Natural killer cell (primary cell): ENCODE measurements around the gene WDR35. TPM values are rescaled to one million over a fixed set of nuclear protein-coding genes. Genes with fewer than 3 reads are reported as not detected.

Source experiments
- ATAC-seq, 3 donors: fragments of 150-1000 bp in 2 of 3; fragments of 200-7000 bp in 1 of 3; cut with Tn5 transposase; 1 replicate in 1 of 3; 2 replicates in 2 of 3; pipeline ENCODE4 v1.10.0; 2021; ENCODE audit warnings: mild to moderate bottlenecking in 2 of 3, moderate library complexity in 2 of 3
- DNase-seq, 2 donors: peaks; one replicate each; pipeline versions ENCODE4 v3.0.0 to v3.0.0-alpha.2; 2013 to 2021; ENCODE audit warnings: mixed read lengths in 1 of 2
- H3K27ac ChIP-seq: one replicate; pipeline ENCODE4 v1.5.1; 2013; ENCODE audit warnings: mild to moderate bottlenecking, low read length
- H3K27me3 ChIP-seq: one replicate; pipeline ENCODE4 v1.6.1; 2013; ENCODE audit warnings: low read length; ENCODE audit not compliant: control insufficient read depth, insufficient read depth
- H3K36me3 ChIP-seq: one replicate; pipeline ENCODE4 v1.6.1; 2013; ENCODE audit warnings: low read length; ENCODE audit not compliant: control insufficient read depth, insufficient read depth
- H3K4me1 ChIP-seq: one replicate; pipeline ENCODE4 v1.6.1; 2013; ENCODE audit warnings: low read length; ENCODE audit not compliant: control insufficient read depth, insufficient read depth
- H3K4me3 ChIP-seq: one replicate; pipeline ENCODE4 v1.5.1; 2013; ENCODE audit warnings: low read length
- H3K9me3 ChIP-seq: one replicate; pipeline ENCODE4 v1.6.1; 2013; ENCODE audit warnings: low read length; ENCODE audit not compliant: control insufficient read depth, insufficient read depth
- H3K27ac Mint-ChIP-seq, 2 donors: one replicate each; pipeline ENCODE4 v1.8.0; 2022; ENCODE audit warnings: mild to moderate bottlenecking in 2 of 2, mixed read lengths in 2 of 2, moderate library complexity in 1 of 2
- H3K27me3 Mint-ChIP-seq, 2 donors: one replicate each; pipeline ENCODE4 v1.8.0; 2022; ENCODE audit warnings: low read depth in 2 of 2, mixed read lengths in 2 of 2
- H3K36me3 Mint-ChIP-seq: one replicate; pipeline ENCODE4 v1.8.0; 2022; ENCODE audit warnings: mixed read lengths
- H3K4me1 Mint-ChIP-seq, 2 donors: one replicate each; pipeline ENCODE4 v1.8.0; 2022; ENCODE audit warnings: mixed read lengths in 2 of 2
- H3K4me3 Mint-ChIP-seq: one replicate; pipeline ENCODE4 v1.8.0; 2022; ENCODE audit warnings: mild to moderate bottlenecking, moderate library complexity, mixed read lengths
- H3K9me3 Mint-ChIP-seq, 2 donors: one replicate each; pipeline ENCODE4 v1.8.0; 2022; ENCODE audit warnings: mixed read lengths in 2 of 2
- WGBS: methylation state at CpG from one replicate; pipeline ENCODE4 v1.1.7; 2013; ENCODE audit warnings: missing lambda C conversion rate; ENCODE audit not compliant: insufficient coverage; 5-methylcytosine and 5-hydroxymethylcytosine counted together
- intact Hi-C: fragments of 100-400 bp; cut with micrococcal nuclease; formaldehyde crosslinking; loops from one replicate; pipeline ENCODE4 v1.14.2; 2022
- total RNA-seq, 4 donors: library from RNA; stranded (reverse); fragments of 120-200 nt in 1 of 4; gene quantifications; one replicate each; pipeline versions ENCODE4 v1.2.3 to v1.2.4, GENCODE V29; 2013 to 2022
- TF ChIP-seq, protein P1 (sequence below): fragments of 200-600 bp; IDR thresholded peaks from one replicate; pipeline ENCODE4 v1.8.0; 2022; ENCODE audit warnings: antibody characterized with exemption

The WDR35 gene
- total RNA-seq, 3 donors from 2014 or later (not counting 1 experiment from before 2014, with no cell fraction given), result 5.8 to 8.3 (median 7.7) TPM

DNA sequence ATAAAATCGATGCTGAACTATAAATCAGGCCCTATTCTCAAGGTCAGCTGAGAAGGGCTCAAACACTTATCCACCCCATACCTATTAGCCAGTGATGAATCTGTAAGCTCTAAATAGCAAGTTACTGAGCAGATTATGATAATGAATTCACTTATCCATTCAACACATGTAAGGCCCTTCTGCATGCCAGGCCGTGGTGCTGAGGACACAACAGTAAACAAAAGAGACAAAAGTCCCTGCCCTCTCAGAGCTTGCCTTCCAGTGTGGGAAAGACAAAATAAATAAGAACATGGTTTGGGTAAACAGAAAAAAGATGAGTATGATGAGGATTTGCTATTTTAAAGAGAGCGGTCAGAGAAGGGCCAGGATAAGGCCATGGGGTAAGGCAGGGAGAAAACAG lies 99.8 kb downstream of the WDR35 start:
- TF ChIP-seq, protein P1, sequence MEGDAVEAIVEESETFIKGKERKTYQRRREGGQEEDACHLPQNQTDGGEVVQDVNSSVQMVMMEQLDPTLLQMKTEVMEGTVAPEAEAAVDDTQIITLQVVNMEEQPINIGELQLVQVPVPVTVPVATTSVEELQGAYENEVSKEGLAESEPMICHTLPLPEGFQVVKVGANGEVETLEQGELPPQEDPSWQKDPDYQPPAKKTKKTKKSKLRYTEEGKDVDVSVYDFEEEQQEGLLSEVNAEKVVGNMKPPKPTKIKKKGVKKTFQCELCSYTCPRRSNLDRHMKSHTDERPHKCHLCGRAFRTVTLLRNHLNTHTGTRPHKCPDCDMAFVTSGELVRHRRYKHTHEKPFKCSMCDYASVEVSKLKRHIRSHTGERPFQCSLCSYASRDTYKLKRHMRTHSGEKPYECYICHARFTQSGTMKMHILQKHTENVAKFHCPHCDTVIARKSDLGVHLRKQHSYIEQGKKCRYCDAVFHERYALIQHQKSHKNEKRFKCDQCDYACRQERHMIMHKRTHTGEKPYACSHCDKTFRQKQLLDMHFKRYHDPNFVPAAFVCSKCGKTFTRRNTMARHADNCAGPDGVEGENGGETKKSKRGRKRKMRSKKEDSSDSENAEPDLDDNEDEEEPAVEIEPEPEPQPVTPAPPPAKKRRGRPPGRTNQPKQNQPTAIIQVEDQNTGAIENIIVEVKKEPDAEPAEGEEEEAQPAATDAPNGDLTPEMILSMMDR, result no peak
- no peaks in the 10 kb centered on the region for H3K36me3 Mint-ChIP-seq
- intact Hi-C loops, result no loop called here
- Histone ChIP-seq H3K9me3 (no peaks in the 10 kb centered on the region), H3K36me3 (no peaks in the 10 kb centered on the region), H3K4me3 (no peak overlapping the region), H3K4me1 (no peaks in the 10 kb centered on the region), H3K27me3 (no peaks in the 10 kb centered on the region), H3K27ac (no peak overlapping the region)
- DNase-seq (no peak), ATAC-seq (no peak)
- peaks cover 11 to 19% of the 10 kb centered on the region in 2 donors for H3K4me1 Mint-ChIP-seq
- H3K9me3 Mint-ChIP-seq, result no peaks in the 10 kb centered on the region
- WGBS, result 93% methylated on average over 3 of the region's 3 CpGs
- H3K27ac Mint-ChIP-seq, result no peak overlapping the region
- H3K4me3 Mint-ChIP-seq, result no peak overlapping the region
- H3K27me3 Mint-ChIP-seq, result no peaks in the 10 kb centered on the region

DNA sequence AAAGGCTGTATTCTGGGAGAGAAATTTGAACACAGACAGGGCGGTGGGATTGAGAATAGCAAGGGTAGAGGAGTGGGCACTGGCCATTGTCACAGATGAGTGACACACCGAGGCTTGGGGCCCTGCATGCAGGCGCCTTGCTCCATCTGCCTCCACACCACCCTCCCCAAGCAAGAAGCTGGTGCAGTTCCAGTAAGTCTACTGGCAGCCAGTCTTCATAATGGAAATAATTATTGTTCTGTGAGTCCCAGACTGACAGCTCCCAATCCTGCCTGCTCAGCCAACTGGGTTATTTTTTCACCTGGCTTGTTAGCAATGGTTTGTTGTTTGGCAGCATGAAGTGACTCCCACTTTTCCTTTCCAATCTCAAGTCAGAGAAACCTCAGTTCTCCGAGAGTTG lies 101.1 kb downstream of the WDR35 start:
- Histone ChIP-seq H3K27ac (no peak overlapping the region), H3K9me3 (no peaks in the 10 kb centered on the region), H3K27me3 (no peaks in the 10 kb centered on the region), H3K4me1 (no peaks in the 10 kb centered on the region), H3K4me3 (no peak overlapping the region), H3K36me3 (no peaks in the 10 kb centered on the region)
- Mint-ChIP-seq H3K36me3 (no peaks in the 10 kb centered on the region), H3K27me3 (no peaks in the 10 kb centered on the region), H3K4me3 (no peak overlapping the region), H3K4me1 (peaks cover 11 to 12% of the 10 kb centered on the region in 2 donors), H3K9me3 (no peaks in the 10 kb centered on the region), H3K27ac (no peak overlapping the region)
- ATAC-seq, result no peak
- TF ChIP-seq, protein P1, result no peak
- DNase-seq, result no peak
- 100% methylated on average over 4 of the region's 4 CpGs for WGBS
- intact Hi-C loops, result no loop called here

DNA sequence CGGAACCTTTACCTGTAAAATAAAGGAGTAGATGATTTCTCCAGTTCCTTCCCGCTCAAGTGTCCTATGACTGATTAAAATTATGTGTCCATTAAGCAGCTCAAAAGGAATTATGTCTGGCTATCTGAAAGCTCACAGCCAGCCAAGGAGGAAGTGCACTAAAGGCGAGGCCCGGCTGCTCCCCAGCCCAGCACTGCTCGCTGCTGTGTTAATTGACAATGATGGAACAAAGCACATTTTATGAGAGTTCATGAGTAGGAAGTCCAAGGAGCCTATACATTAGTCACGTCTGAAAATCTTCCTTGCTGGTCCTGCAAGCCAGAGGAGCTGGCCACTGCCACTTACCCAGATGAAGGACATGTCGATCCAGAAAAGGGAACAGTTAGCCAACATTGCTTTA lies 102.4 kb downstream of the WDR35 start:
- no peaks in the 10 kb centered on the region for H3K4me1 ChIP-seq
- no peaks in the 10 kb centered on the region for H3K36me3 Mint-ChIP-seq
- no peak overlapping the region for H3K27ac ChIP-seq
- H3K9me3 Mint-ChIP-seq, result no peaks in the 10 kb centered on the region
- 79% methylated on average over 7 of the region's 7 CpGs for WGBS
- H3K4me3 ChIP-seq, result no peak overlapping the region
- ATAC-seq (no peak), DNase-seq (no peak)
- intact Hi-C loops, result no loop called here
- peaks cover 6 to 12% of the 10 kb centered on the region in 2 donors for H3K4me1 Mint-ChIP-seq
- no peaks in the 10 kb centered on the region for H3K27me3 Mint-ChIP-seq
- H3K27me3 ChIP-seq, result no peaks in the 10 kb centered on the region
- H3K9me3 ChIP-seq, result no peaks in the 10 kb centered on the region
- TF ChIP-seq, protein P1, result no peak
- H3K36me3 ChIP-seq, result no peaks in the 10 kb centered on the region
- H3K27ac Mint-ChIP-seq, result no peak overlapping the region
- no peak overlapping the region for H3K4me3 Mint-ChIP-seq

DNA sequence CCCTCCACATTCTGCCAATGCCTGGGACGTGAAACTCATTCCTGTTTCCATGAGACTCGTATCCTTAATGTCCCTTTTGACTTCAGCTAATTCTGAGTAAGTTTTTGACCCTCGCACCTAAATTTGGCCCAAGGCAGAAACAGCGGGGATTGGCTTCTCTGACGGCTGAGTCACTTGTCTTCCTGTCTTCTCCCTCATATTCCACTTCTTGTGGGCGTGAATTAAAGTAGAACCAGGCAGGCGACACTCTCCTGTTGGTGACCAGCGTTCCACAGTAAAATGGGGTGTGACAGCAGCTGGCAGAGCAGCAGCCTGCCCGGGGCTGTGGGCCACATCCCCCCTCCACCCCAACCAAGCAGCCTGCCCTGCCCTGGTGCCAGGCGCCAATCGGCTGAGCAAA lies 103.6 kb downstream of the WDR35 start:
- no peak overlapping the region for H3K4me3 ChIP-seq
- ATAC-seq, result no peak
- H3K27ac Mint-ChIP-seq, result no peak overlapping the region
- H3K4me3 Mint-ChIP-seq, result no peak overlapping the region
- H3K4me1 ChIP-seq, result no peaks in the 10 kb centered on the region
- H3K9me3 Mint-ChIP-seq, result no peaks in the 10 kb centered on the region
- DNase-seq, result no peak
- peaks cover 0 to 6% of the 10 kb centered on the region in 2 donors for H3K4me1 Mint-ChIP-seq
- H3K27me3 Mint-ChIP-seq, result no peaks in the 10 kb centered on the region
- WGBS, result 89% methylated on average over 11 of the region's 11 CpGs
- intact Hi-C loops, result no loop called here
- no peaks in the 10 kb centered on the region for H3K36me3 Mint-ChIP-seq
- TF ChIP-seq, protein P1, result no peak
- no peak overlapping the region for H3K27ac ChIP-seq
- no peaks in the 10 kb centered on the region for H3K36me3 ChIP-seq
- no peaks in the 10 kb centered on the region for H3K9me3 ChIP-seq
- no peaks in the 10 kb centered on the region for H3K27me3 ChIP-seq
